ENCODE results near the gene ITGA1.

Gene ITGA1

GRCh38 chr5:52895075-52895474 is 107.4 kb downstream of the ITGA1 start:
- H3K36me3 ChIP-seq (replicated peaks; ENCODE audit: insufficient read depth, low read length) = no peaks in the 10 kb centered on the region
- no peaks in the 10 kb centered on the region for H3K4me1 ChIP-seq (ENCODE audit: low read length)
- TF ChIP-seq CTCF (IDR thresholded peaks at IDR 0.05; ENCODE audit: low read length) = no peak
- no peak for TF ChIP-seq EZH2phosphoT487 (IDR thresholded peaks at IDR 0.05; ENCODE audit: low read length)
- TF ChIP-seq EZH2 (optimal IDR thresholded peaks at IDR 0.05; ENCODE audit: low read depth, low read length) = no peak
- H3K27me3 ChIP-seq (replicated peaks; ENCODE audit: insufficient read depth, low read length) = no peaks in the 10 kb centered on the region
- no peaks in the 10 kb centered on the region for H3F3A ChIP-seq (ENCODE audit: insufficient read depth, low read length)
- DNase-seq = no peak
- H3K9ac ChIP-seq (ENCODE audit: low read length) = no peak overlapping the region
- no peak overlapping the region for H3K4me3 ChIP-seq (ENCODE audit: low read length)
- H3K9me3 ChIP-seq (replicated peaks; ENCODE audit: insufficient read depth, low read length) = no peaks in the 10 kb centered on the region
- H3K4me2 ChIP-seq (ENCODE audit: low read depth, low read length) = no peak overlapping the region
- no peak overlapping the region for H3K27ac ChIP-seq (ENCODE audit: low read length)
- H2AFZ ChIP-seq (ENCODE audit: low read length) = no peak overlapping the region
- no peaks in the 10 kb centered on the region for H3K79me2 ChIP-seq (ENCODE audit: low read length)
- no peaks in the 10 kb centered on the region for H3K9me2 ChIP-seq (replicated peaks; ENCODE audit: insufficient read depth, low read length)
- H4K20me1 ChIP-seq (ENCODE audit: insufficient read depth, low read length) = no peaks in the 10 kb centered on the region

DNA sequence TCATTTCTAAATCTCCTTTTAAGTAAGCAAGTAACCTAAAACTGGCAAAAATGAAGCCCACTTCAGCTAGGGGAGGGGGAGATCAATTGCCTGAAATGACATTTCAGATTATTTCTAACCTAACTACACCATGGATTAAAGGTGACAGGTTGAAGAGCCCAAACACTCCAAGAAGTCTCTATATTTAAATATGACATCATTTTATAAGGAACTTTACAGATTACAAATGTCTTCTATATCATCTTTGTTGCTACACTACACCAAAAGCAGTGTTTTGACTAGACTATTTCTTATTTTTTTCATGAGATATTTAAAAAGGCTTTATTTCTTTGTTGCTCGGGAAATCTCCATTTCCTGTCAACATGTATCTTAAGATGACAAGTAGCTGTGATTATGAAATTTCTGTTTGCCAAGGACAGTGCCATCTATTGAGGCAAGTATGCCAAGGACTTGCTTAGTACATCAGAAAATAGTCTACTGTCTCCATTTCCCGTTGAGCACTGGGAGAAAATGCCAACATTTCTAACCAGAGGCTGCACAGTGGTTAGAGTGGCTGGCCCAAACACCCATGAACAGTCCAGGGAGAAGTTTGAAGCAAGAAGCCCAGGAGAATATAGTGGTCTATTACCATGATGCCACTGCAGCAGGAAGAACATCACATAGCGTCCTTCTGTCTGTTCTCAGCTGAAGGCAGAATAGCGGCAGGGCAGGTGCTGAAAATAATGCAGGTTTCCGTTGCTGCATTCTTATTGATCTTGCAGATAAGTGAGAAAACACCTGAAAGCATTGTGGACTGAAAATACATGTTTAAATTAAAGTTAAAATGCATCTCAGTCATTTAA is 108.1 kb downstream of the ITGA1 start:
- no peak for DNase-seq
- H3K79me2 ChIP-seq (ENCODE audit: low read length) = no peaks in the 10 kb centered on the region
- no peak overlapping the region for H3K9ac ChIP-seq (ENCODE audit: low read length)
- H3K9me3 ChIP-seq (replicated peaks; ENCODE audit: insufficient read depth, low read length) = no peaks in the 10 kb centered on the region
- no peak overlapping the region for H3K4me3 ChIP-seq (ENCODE audit: low read length)
- H3K9me2 ChIP-seq (replicated peaks; ENCODE audit: insufficient read depth, low read length) = no peaks in the 10 kb centered on the region
- TF ChIP-seq EZH2 (optimal IDR thresholded peaks at IDR 0.05; ENCODE audit: low read depth, low read length) = no peak
- TF ChIP-seq CTCF (IDR thresholded peaks at IDR 0.05; ENCODE audit: low read length) = no peak
- no peak for TF ChIP-seq EZH2phosphoT487 (IDR thresholded peaks at IDR 0.05; ENCODE audit: low read length)
- H3K27me3 ChIP-seq (replicated peaks; ENCODE audit: insufficient read depth, low read length) = no peaks in the 10 kb centered on the region
- H2AFZ ChIP-seq (ENCODE audit: low read length) = no peak overlapping the region
- no peak overlapping the region for H3K4me2 ChIP-seq (ENCODE audit: low read depth, low read length)
- no peak overlapping the region for H3K27ac ChIP-seq (ENCODE audit: low read length)
- H4K20me1 ChIP-seq (ENCODE audit: insufficient read depth, low read length) = no peaks in the 10 kb centered on the region
- no peaks in the 10 kb centered on the region for H3K4me1 ChIP-seq (ENCODE audit: low read length)
- H3K36me3 ChIP-seq (replicated peaks; ENCODE audit: insufficient read depth, low read length) = no peaks in the 10 kb centered on the region
- no peaks in the 10 kb centered on the region for H3F3A ChIP-seq (ENCODE audit: insufficient read depth, low read length)

GRCh38 chr5:52896534-52897237 is 109.0 kb downstream of the ITGA1 start:
- no peaks in the 10 kb centered on the region for H3K9me3 ChIP-seq (replicated peaks; ENCODE audit: insufficient read depth, low read length)
- H2AFZ ChIP-seq (ENCODE audit: low read length) = no peak overlapping the region
- no peaks in the 10 kb centered on the region for H3F3A ChIP-seq (ENCODE audit: insufficient read depth, low read length)
- no peak overlapping the region for H3K9ac ChIP-seq (ENCODE audit: low read length)
- no peaks in the 10 kb centered on the region for H4K20me1 ChIP-seq (ENCODE audit: insufficient read depth, low read length)
- no peak for TF ChIP-seq EZH2 (optimal IDR thresholded peaks at IDR 0.05; ENCODE audit: low read depth, low read length)
- TF ChIP-seq EZH2phosphoT487 (IDR thresholded peaks at IDR 0.05; ENCODE audit: low read length) = no peak
- TF ChIP-seq CTCF (IDR thresholded peaks at IDR 0.05; ENCODE audit: low read length) = no peak
- H3K27me3 ChIP-seq (replicated peaks; ENCODE audit: insufficient read depth, low read length) = no peaks in the 10 kb centered on the region
- H3K27ac ChIP-seq (ENCODE audit: low read length) = no peak overlapping the region
- DNase-seq = no peak
- H3K36me3 ChIP-seq (replicated peaks; ENCODE audit: insufficient read depth, low read length) = no peaks in the 10 kb centered on the region
- H3K4me1 ChIP-seq (ENCODE audit: low read length) = no peaks in the 10 kb centered on the region
- H3K79me2 ChIP-seq (ENCODE audit: low read length) = no peaks in the 10 kb centered on the region
- H3K9me2 ChIP-seq (replicated peaks; ENCODE audit: insufficient read depth, low read length) = no peaks in the 10 kb centered on the region
- no peak overlapping the region for H3K4me3 ChIP-seq (ENCODE audit: low read length)
- no peak overlapping the region for H3K4me2 ChIP-seq (ENCODE audit: low read depth, low read length)
